PC-3 (cell line): Measurements from ENCODE around the gene SLC19A2. TPM values are rescaled to one million over a fixed set of nuclear protein-coding genes. Genes with fewer than 3 reads are reported as not detected.
A peak's percentile ranks its signal among the peaks of the same experiment; 100 is the strongest.

Source experiments
- ATAC-seq: fragments of 200-7000 bp; cut with Tn5 transposase; 2 replicates; pipeline ENCODE4 v1.9.1; 2020; ENCODE audit warnings: mild to moderate bottlenecking, moderate library complexity
- BruUV-seq: library from RNA; stranded (reverse); fragments of 400-500 nt; replicated peaks from 2 replicates; lab custom pipeline; 2021; lab: Mats Ljungman, UMichigan
- CTCF ChIA-PET: fragments of 300-600 bp; sonication (Branson Sonifier 250); formaldehyde crosslinking; loops from one replicate; lab custom pipeline; 2022; ENCODE audit warnings: antibody characterized with exemption; lab: Charles Lee
- POLR2A ChIA-PET: fragments of 300-600 bp; sonication (Branson Sonifier 250); formaldehyde crosslinking; loops from one replicate; lab custom pipeline; 2022; ENCODE audit warnings: antibody characterized with exemption; ENCODE audit not compliant: unreplicated experiment; lab: Charles Lee
- DNase-seq: peaks from one replicate; pipeline ENCODE4 v3.0.0-alpha.2; 2015
- H2AFZ ChIP-seq: fragments of 300-600 bp; sonication (generic); 2 replicates; pipeline ENCODE4 v1.6.0; 2016; ENCODE audit warnings: antibody characterized with exemption, low read length
- H3F3A ChIP-seq: fragments of 300-600 bp; sonication (generic); one replicate; pipeline ENCODE4 v1.6.0; 2017; ENCODE audit warnings: antibody characterized with exemption, low read length, control low read depth, mild to moderate bottlenecking; ENCODE audit not compliant: unreplicated experiment
- H3K27ac ChIP-seq: fragments of 300-600 bp; sonication (generic); 2 replicates; pipeline ENCODE4 v1.5.1; 2016; ENCODE audit warnings: mild to moderate bottlenecking, low read length
- H3K27me3 ChIP-seq: fragments of 300-600 bp; sonication (generic); 2 replicates; pipeline ENCODE4 v1.6.1; 2016; ENCODE audit warnings: low read length, mixed read lengths
- H3K36me3 ChIP-seq: fragments of 300-600 bp; sonication (generic); 2 replicates; pipeline ENCODE4 v1.6.1; 2016; ENCODE audit warnings: low read depth, mixed run types, low read length, mixed read lengths
- H3K4me1 ChIP-seq: fragments of 300-600 bp; sonication (generic); 2 replicates; pipeline ENCODE4 v1.5.1; 2016; ENCODE audit warnings: low read length; ENCODE audit not compliant: insufficient read depth
- H3K4me2 ChIP-seq: fragments of 300-600 bp; sonication (generic); 2 replicates; pipeline ENCODE4 v1.6.0; 2016; ENCODE audit warnings: low read length
- H3K4me3 ChIP-seq: fragments of 300-600 bp; sonication (generic); 2 replicates; pipeline ENCODE4 v1.5.1; 2016; ENCODE audit warnings: mild to moderate bottlenecking, low read length, mixed read lengths
- H3K79me2 ChIP-seq: fragments of 300-600 bp; sonication (generic); 2 replicates; pipeline ENCODE4 v1.6.1; 2017; ENCODE audit warnings: low read length, mixed read lengths
- H3K9ac ChIP-seq: fragments of 300-600 bp; sonication (generic); 2 replicates; pipeline ENCODE4 v1.6.0; 2016; ENCODE audit warnings: mild to moderate bottlenecking, low read length
- H3K9me2 ChIP-seq: fragments of 300-600 bp; sonication (generic); replicated peaks from 2 replicates; pipeline ENCODE4 v1.6.1; 2016; ENCODE audit warnings: mixed run types, low read length, mixed read lengths
- H3K9me3 ChIP-seq: fragments of 300-600 bp; sonication (generic); 2 replicates; pipeline ENCODE4 v1.6.1; 2016; ENCODE audit warnings: low read length, mixed read lengths
- H4K20me1 ChIP-seq: fragments of 300-600 bp; sonication (generic); 2 replicates; pipeline ENCODE4 v1.6.1; 2016; ENCODE audit warnings: low read length, mixed read lengths
- CTCF ChIP-seq: fragments of 300-600 bp; sonication (generic); conservative IDR thresholded peaks from 2 replicates; pipeline ENCODE4 v1.5.1; 2017; ENCODE audit warnings: antibody characterized with exemption, low read depth, mild to moderate bottlenecking, low read length
- EZH2 ChIP-seq: fragments of 300-600 bp; sonication (generic); IDR thresholded peaks from one replicate; pipeline ENCODE4 v1.6.1; 2017; ENCODE audit warnings: antibody characterized with exemption, mild to moderate bottlenecking, low read length; ENCODE audit not compliant: unreplicated experiment
- EZH2phosphoT487 ChIP-seq: fragments of 300-600 bp; sonication (generic); IDR thresholded peaks from 2 replicates; pipeline ENCODE4 v1.6.1; 2018; ENCODE audit warnings: mild to moderate bottlenecking, antibody characterized with exemption, low read length, borderline replicate concordance
- intact Hi-C: fragments of 100-400 bp; cut with micrococcal nuclease; formaldehyde crosslinking; loops from 2 replicates; pipeline ENCODE4 v1.9.0; 2023
- total RNA-seq: library from RNA; depleted of rRNA; stranded (reverse); fragments of >200 nt; gene quantifications from 2 replicates; pipeline ENCODE4 v1.2.3, GENCODE V29; 2014

SLC19A2 gene
- total RNA-seq, 1 experiment from 2014 or later: 11.0 TPM

GRCh38 chr1:169487561-169487960, 1.8 kb upstream of the SLC19A2 start:
- H3K4me3 ChIP-seq: peak overlapping the region; percentile 76
- POLR2A ChIA-PET: no interaction called here
- TF ChIP-seq CTCF: no peak
- no peak for TF ChIP-seq EZH2phosphoT487
- no peak for TF ChIP-seq EZH2
- ATAC-seq (no peak), DNase-seq (peak; percentile 30)
- H3K9me3 ChIP-seq: no peaks in the 10 kb centered on the region
- no peak overlapping the region for H3K27ac ChIP-seq
- intact Hi-C loops: loop anchor here (2.0 to 10.0 kb wide), 3 partner anchors 51 to 307 kb away; partner anchors contain the start of genes BLZF1, METTL18 and NME7
- H3K4me1 ChIP-seq: peaks cover 45% of the 10 kb centered on the region
- BruUV-seq: no TSS peak
- CTCF ChIA-PET: no interaction called here
- peak overlapping the region; percentile 88 for H3K4me2 ChIP-seq
- H3K9me2 ChIP-seq: no peaks in the 10 kb centered on the region
- no peaks in the 10 kb centered on the region for H3K27me3 ChIP-seq
- peaks cover 33% of the 10 kb centered on the region for H3K79me2 ChIP-seq
- H3F3A ChIP-seq: no peaks in the 10 kb centered on the region
- peak overlapping the region; percentile 84 for H2AFZ ChIP-seq
- H3K36me3 ChIP-seq: no peaks in the 10 kb centered on the region
- 0 out of 2 replicates have a peak, but pooled peaks cover 11% of the 10 kb centered on the region for H4K20me1 ChIP-seq
- peak overlapping the region; percentile 22 for H3K9ac ChIP-seq

GRCh38 chr1:169487133-169487532, 1.4 kb upstream of the SLC19A2 start:
- Histone ChIP-seq H3K27me3 (no peaks in the 10 kb centered on the region), H3K27ac (peak overlapping the region; percentile 76), H3K36me3 (no peaks in the 10 kb centered on the region), H3K4me3 (peak overlapping the region; percentile 76), H4K20me1 (0 out of 2 replicates have a peak, but pooled peaks cover 11% of the 10 kb centered on the region), H3K79me2 (peaks cover 37% of the 10 kb centered on the region), H3K9me2 (no peaks in the 10 kb centered on the region), H3K9me3 (no peaks in the 10 kb centered on the region), H3K4me1 (peaks cover 45% of the 10 kb centered on the region), H2AFZ (peak overlapping the region; percentile 84), H3K4me2 (peak overlapping the region; percentile 88), H3K9ac (peak overlapping the region; percentile 77), H3F3A (no peaks in the 10 kb centered on the region)
- ATAC-seq: no peak
- TF ChIP-seq EZH2phosphoT487 (no peak), EZH2 (no peak), CTCF (no peak)
- POLR2A ChIA-PET: interaction anchor here (0.6 kb wide), 1 partner anchor 41 kb away, joined by 4 read pairs; no protein-coding TSS in a partner anchor
- intact Hi-C loops: loop anchor here (2.0 to 10.0 kb wide), 3 partner anchors 52 to 308 kb away; partner anchors contain the start of genes BLZF1, METTL18 and NME7
- peak; percentile 35 for DNase-seq
- CTCF ChIA-PET: no interaction called here
- BruUV-seq: no TSS peak
